T-helper 22 cell (primary cell): Measurements from ENCODE around the gene RUFY1.

ENCODE experiments used
- DNase-seq: peaks from one replicate; pipeline ENCODE4 v3.0.0-alpha.2; 2020; ENCODE audit warnings: low read depth

Gene RUFY1

DNA sequence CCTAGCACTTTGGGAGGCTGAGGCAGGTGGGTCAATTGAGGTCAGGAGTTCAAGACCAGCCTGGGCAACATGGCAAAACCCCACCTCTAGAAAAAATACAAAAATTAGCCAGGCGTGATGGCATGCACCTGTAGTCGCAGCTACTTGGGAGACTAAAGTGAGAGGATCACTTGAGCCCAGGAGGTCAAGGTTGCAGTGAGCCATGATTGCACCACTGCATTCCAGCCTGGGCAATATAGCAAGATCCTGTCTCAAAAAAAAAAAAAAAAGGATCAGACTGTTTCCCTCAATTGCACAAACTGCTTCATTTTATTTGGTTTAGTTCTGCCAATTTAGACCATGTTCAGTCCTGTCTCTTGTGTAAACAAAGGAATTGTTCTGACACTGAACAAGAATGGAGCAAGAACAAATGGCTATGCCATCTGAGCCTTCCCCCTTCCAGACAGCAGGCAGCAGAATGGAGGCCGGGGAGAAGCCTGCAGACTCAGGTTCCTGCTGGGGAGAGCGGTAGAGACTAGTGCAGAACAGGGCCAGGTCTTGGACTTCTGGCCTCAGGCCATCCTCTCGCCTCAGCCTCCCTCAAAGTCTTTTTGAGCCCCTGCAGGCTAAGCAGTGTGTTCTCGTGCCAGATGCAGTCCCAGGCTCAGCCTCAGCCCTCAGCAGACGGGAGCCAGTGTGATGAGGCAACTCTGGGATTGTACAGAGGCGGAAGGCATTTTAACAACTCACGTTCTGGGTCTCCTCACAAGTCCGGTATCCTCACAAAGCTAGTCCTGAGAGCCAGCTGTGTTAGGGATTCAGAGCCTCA is 54.9 kb downstream of the RUFY1 start:
- no peak for DNase-seq

DNA sequence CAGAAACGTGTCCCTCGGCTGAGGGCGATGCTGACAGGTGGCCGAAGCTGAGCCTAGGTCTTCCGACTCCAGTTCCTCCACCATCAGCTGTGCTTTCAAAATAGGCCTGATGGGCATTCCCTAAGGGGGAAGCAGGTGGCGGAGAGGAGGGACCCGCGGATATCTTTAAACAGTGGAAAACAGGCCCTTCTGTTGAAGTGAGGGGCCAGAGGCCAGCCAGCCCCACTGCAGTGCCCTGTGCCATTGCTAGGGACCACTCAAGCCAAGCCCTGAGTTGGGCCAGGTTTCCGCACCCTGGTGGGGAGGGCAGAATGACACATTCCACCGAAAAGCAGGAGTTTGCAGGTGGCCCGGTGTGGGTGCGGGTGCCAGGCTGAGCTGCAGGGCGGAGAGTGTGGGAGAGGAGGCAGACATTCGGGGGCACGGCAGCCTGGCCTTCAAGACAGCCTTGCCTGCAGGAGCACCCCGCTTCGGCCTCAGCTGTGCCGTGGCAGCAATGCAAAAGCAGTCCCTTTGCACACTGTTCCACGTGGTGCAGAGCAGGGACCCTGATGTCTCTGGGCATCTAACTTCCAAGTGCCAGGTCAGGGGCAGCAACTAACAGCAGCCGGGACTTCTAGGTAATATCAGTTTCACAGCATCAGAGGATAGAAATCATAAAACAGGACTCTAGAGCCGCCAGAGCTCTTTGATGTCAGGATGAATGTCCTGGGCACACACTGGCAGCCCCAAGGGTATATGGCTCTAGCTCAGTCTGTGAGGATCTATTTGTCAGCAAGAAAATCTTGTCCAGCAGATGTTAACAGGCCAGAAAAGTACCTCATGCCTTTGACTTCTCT is 55.9 kb downstream of the RUFY1 start:
- DNase-seq, result no peak

- DNase-seq, result no peak
Observed at GRCh38 chr5:179606910-179607159, 56.5 kb downstream of the RUFY1 start.

GRCh38 chr5:179607160-179607931 is 57.0 kb downstream of the RUFY1 start:
- DNase-seq, result no peak

DNA sequence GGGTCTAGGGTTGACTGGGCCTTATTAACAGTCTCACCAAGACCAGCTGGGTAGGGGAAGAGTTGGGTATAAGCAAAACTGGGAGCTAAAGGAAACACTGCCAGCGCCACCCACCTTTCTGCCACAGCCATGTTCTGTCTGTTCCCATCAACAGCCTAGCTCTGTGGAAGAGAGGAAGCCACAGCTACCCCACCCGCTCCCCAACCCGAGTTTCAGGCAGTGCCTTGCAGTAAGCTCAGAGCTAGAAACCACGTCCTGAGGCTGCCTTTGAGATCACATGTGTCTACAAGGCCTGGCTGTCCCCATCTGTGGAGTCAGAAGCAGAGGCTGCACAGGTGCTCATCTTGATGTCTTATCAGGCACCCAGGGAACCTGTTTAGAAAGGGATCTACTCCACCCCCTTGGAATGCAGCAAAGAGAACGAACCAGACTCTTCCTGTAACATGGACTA is 57.8 kb downstream of the RUFY1 start:
- peak; percentile 19 for DNase-seq

GRCh38 chr5:179609834-179610108 is 59.4 kb downstream of the RUFY1 start:
- no peak for DNase-seq

- no peak for DNase-seq
Observed at GRCh38 chr5:179610109-179610902, 60.0 kb downstream of the RUFY1 start.

- DNase-seq, result no peak
Observed at GRCh38 chr5:179610903-179611265, 60.5 kb downstream of the RUFY1 start.

DNA sequence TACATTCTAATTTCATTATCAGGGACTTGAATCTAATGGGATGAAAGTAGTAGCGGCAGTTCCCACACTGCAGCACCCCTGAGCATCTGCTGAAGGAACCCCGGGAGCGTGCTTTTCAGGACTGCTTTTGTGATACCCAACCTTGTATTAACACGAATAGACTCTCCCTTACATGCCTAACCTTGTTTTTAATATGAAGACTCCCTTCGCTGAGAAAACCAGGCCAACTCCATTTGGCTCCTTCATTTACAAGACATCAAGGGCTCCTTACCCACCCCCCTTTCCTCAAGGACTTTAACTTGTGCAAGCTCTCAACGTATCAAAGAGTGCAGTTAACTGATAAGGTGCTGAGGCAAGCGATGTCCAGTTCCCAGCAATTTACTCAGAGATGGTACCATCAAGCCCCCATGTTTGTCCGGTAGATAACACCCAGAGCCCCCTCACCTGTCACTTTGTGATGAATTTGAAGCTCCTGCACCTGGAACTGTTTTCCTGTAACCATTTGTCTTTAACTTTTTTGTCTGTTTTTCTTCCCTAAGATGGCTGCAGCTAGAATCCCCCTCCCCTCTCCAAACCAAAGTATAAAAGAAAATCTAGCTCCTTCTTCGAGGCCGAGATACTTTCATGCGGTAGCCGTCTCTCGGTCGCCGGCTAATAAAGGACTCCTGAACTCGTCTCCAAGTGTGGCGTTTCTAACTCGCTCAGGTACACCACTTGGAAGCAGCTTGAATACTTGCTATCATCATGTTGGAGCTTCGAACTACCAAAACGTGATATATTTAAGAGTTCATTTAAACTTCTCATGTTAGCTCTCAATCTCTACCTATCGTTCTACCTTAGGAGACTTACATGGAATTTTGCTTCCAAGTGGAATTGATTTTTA is 62.5 kb downstream of the RUFY1 start:
- no peak for DNase-seq

GRCh38 chr5:179613460-179614071 is 63.2 kb downstream of the RUFY1 start:
- no peak for DNase-seq

- no peak for DNase-seq
Observed at GRCh38 chr5:179614745-179615144, 64.4 kb downstream of the RUFY1 start.

DNA sequence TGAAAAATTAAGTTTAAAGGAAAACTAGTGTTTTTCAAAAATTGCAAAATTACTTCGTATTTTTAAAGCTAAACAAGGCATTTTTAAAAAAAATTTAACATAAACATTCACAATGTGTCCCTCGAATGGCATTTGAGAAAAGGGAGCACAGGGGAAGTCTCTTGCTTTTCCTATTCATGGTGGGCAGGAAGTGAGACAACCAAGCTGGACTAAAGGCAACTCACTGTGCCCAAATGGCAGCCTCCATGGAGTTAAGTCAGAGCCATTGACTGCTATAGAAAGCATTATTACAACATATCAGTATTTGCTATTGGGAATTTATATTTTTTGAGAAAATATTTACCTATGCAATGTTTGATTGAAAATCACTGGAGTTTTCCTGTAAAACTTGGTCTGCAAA is 64.8 kb downstream of the RUFY1 start:
- DNase-seq, result no peak

DNA sequence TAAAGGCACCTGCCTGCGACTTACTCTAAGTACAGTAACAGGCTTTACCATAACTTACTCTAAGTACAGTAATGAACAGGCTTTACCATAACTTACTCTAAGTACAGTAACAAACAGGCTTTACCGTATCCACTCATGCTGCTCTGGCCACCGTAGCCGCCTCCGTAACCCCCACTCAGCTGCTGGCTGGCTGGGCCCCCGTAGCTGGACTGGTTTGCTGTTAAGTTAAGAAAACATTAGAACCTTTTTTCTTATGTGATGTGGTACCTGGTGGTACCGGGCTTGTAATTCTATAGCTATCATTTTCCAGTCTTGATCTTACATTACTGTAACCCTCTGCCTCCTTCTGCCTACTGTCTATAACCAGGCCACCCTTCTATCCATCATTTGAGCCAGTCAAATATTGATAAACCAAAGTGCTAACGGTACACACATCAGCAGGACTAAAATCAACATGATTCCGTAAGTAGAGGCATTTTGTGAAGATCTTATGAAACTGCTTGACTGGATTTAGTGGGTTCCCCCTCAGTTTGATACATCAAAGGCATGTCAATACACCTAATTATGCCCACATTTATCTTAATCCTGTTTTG is 65.7 kb downstream of the RUFY1 start:
- DNase-seq, result no peak

DNA sequence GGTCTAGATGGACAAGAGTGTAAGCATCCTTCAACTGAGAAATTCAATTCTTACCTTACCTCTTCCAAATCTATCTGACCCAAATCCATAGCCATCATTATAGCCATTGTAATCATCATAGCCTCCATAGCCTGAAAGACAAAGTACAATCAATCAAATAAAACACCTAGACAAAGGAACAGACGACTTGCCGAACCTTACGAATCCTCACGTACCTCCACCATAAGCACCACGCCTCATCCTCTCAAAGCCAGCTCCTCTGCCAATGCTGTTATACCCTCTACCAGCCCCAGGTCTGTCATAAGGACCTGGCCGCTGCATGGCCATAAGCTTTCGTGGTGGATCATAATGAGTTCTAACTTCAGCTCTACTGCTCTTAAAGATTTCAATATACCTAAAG is 67.6 kb downstream of the RUFY1 start:
- no peak for DNase-seq

- no peak for DNase-seq
Observed at GRCh38 chr5:179618923-179619554, 68.7 kb downstream of the RUFY1 start.

GRCh38 chr5:179619776-179620175 is 69.4 kb downstream of the RUFY1 start:
- DNase-seq, result no peak

DNA sequence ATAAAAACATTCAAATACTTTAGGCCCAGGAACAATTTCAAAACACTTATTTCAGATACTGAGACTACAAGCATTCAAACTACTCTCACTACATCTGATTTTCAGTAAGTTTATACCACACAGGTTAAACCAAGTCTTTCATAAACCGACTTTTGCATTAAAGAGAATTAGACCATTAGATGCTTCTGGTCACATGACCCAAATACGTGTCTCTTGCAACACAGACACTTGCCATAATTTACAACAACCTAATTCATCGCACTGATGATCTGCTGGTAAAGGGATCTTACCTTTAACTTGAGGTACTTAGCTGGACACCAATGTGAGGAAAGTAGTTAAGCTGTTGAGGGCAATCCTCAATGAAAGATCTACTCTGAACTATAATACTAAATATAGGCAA is 69.9 kb downstream of the RUFY1 start:
- no peak for DNase-seq

GRCh38 chr5:179620703-179621350 is 70.5 kb downstream of the RUFY1 start:
- DNase-seq, result no peak

DNA sequence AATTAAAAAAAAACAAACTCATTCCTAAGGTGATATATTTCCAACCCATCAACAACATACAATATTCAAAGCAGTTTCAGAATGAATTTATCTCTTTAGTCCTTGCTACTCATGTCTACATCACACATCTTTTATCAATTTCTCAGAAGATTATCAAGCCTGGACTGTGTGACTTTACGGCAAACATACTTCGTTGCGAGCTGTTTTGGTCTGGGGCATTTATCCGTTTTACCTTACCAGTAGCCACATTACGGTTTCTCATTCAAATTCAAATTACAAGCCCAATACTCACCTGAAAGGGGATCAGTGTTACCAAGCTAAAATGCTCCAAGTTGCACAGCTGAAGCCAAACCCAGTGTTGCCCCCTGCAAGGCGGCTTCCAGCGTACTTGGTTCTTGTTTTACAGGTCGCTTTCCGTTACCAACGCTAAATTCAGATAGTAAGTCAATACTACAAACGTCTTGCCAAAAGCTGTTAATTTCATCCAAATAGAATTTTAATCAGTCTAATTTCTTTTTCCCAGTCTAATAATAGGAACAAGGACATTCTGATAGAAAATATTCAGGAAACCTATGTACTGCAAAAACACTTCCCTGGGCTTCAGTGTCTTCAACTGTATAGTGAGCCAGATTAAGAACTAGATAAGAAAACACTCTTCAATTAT is 71.3 kb downstream of the RUFY1 start:
- DNase-seq, result no peak
